Brain microvascular endothelial cell (primary cell): Measurements from ENCODE around the gene CD3E.

Source experiments
- DNase-seq: peaks from one replicate; pipeline ENCODE4 v3.0.0-alpha.2; 2020
- H3K27ac ChIP-seq: fragments of 250-450 bp; sonication (Bioruptor Pico); 2 replicates; pipeline ENCODE4 v1.5.1; 2020; ENCODE audit warnings: mild to moderate bottlenecking, moderate library complexity
- H3K27me3 ChIP-seq: fragments of 250-450 bp; sonication (Bioruptor Pico); replicated peaks from 2 replicates; pipeline ENCODE4 v1.5.1; 2020; ENCODE audit warnings: mild to moderate bottlenecking
- H3K36me3 ChIP-seq: fragments of 250-450 bp; sonication (Bioruptor Pico); replicated peaks from 2 replicates; pipeline ENCODE4 v1.5.1; 2020; ENCODE audit warnings: mild to moderate bottlenecking
- H3K4me3 ChIP-seq: 2 replicates; pipeline ENCODE4 v1.5.1; 2011; ENCODE audit warnings: low read depth, mild to moderate bottlenecking, control low read depth, low read length, moderate library complexity
- CTCF ChIP-seq: IDR thresholded peaks from 2 replicates; pipeline ENCODE4 v1.5.1; 2011; ENCODE audit warnings: low read depth, mild to moderate bottlenecking, moderate library complexity, low read length, control low read depth, inconsistent platforms; ENCODE audit errors: missing control alignments
- in situ Hi-C: cut with HindIII; loops from 2 replicates; pipeline ENCODE4 v1.10.0; 2017; ENCODE audit warnings: low sequenced_read_pairs, low pct_ligation_motif_present

CD3E gene

DNA sequence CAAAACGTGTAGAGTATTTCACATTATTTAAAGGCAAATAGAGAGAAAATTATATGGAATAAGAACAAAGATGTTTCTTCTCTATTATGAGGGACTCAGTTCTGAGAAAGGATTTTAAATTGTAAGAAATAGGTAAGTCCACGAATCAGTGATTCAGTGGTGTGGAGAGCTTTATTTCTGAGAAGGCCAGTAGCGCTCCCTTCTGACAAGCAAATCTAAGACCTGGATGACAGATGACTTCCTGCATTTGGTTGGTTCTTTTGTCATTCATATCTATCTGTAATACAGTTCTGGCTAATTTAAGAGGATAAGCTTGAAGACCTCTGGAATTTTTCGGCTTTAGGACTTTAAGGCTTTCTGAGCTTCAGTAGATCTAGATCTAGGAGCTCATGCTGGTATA is 7.0 kb downstream of the CD3E start:
- in situ Hi-C loops: no loop called here
- Histone ChIP-seq H3K36me3 (no peaks in the 10 kb centered on the region), H3K27me3 (peaks cover 24% of the 10 kb centered on the region), H3K27ac (no peak overlapping the region), H3K4me3 (no peak overlapping the region)
- TF ChIP-seq CTCF: no peak
- no peak for DNase-seq

- in situ Hi-C loops: no loop called here
- H3K27me3 ChIP-seq: peaks cover 24% of the 10 kb centered on the region
- no peaks in the 10 kb centered on the region for H3K36me3 ChIP-seq
- H3K4me3 ChIP-seq: no peak overlapping the region
- TF ChIP-seq CTCF: no peak
- DNase-seq: no peak
- H3K27ac ChIP-seq: no peak overlapping the region
Measured at GRCh38 chr11:118312328-118312727, 7.8 kb downstream of the CD3E start.

DNA sequence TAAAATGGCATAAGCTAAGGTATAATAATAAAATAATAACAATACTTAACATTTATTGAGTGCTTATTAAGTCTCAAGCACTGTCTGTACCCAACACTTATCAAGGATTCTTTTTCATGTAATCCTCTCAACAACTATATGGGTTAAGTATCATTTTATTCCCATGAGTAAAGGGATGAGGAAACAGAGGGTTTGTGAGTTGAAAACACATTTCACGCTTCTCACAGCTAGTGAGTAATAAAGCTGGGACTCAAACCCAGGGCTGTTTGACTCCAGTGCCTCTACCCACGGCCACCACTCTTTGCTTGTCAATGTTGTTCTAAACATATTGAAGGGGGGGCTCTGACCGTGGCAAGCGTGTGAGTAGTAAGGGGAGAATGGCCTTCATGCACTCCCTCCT is 8.7 kb downstream of the CD3E start:
- in situ Hi-C loops: no loop called here
- Histone ChIP-seq H3K27me3 (peaks cover 24% of the 10 kb centered on the region), H3K4me3 (no peak overlapping the region), H3K27ac (no peak overlapping the region), H3K36me3 (no peaks in the 10 kb centered on the region)
- no peak for DNase-seq
- no peak for TF ChIP-seq CTCF

DNA sequence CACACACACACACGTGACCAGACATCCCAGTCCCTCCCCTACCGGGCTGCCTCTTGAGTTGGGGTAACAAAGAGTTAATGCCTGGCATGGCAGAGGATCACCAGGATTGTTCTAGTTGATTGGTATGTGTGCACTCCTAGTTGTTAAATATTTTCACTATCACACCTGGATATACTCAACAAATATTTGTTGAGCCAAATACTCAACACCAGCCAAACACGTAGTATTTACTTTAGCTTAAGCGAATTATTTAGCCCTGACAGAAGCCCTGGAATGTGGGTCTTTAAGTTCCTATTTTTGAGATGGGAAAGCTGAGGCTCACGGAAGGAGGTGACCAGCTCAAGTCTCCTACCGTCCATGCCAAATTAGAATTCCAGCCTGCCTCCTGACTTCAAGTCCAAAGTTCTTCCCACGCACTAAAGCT is 10.5 kb downstream of the CD3E start:
- TF ChIP-seq CTCF: no peak
- H3K36me3 ChIP-seq: no peaks in the 10 kb centered on the region
- peaks cover 24% of the 10 kb centered on the region for H3K27me3 ChIP-seq
- no peak overlapping the region for H3K27ac ChIP-seq
- DNase-seq: no peak
- no peak overlapping the region for H3K4me3 ChIP-seq
- in situ Hi-C loops: no loop called here

DNA sequence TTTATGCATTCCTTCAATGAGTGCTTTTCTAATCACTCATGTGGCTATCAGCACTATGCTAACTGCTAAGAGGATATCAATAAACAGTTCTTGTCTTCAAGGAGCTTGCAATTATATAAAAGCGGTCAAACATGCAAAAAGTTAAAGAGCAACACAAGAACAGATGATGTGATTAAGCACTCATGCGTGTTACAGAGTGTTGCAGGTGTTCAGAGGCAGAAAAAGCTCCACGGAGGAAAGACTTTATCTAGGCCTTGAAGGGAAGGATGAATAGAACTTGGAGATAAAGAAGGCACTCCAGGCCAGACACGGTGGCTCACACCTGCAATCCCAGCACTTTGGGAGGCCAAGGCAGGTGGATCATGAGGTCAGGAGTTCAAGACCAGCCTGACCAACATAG is 13.6 kb downstream of the CD3E start:
- Histone ChIP-seq H3K4me3 (no peak overlapping the region), H3K36me3 (no peaks in the 10 kb centered on the region), H3K27ac (no peak overlapping the region), H3K27me3 (peaks cover 22% of the 10 kb centered on the region)
- no peak for TF ChIP-seq CTCF
- no peak for DNase-seq
- in situ Hi-C loops: no loop called here

GRCh38 chr11:118318581-118319336 is 14.2 kb downstream of the CD3E start:
- no peak for DNase-seq
- in situ Hi-C loops: no loop called here
- Histone ChIP-seq H3K4me3 (no peak overlapping the region), H3K36me3 (no peaks in the 10 kb centered on the region), H3K27ac (no peak overlapping the region), H3K27me3 (peaks cover 16% of the 10 kb centered on the region)
- no peak for TF ChIP-seq CTCF
